Effector memory CD4-positive, alpha-beta T cell (primary cell): ENCODE data around the gene MYO16.

Experiments
- DNase-seq, 3 donors: peaks; one replicate each; pipeline ENCODE4 v3.0.0-alpha.2; 2020
- H3K27ac ChIP-seq: 2 replicates; pipeline ENCODE4 v1.7.0; 2013; ENCODE audit warnings: mild to moderate bottlenecking, low read length, moderate library complexity; ENCODE audit not compliant: insufficient read depth, poor library complexity, severe bottlenecking
- H3K27me3 ChIP-seq: replicated peaks from 2 replicates; pipeline ENCODE4 v1.7.0; 2013; ENCODE audit warnings: mild to moderate bottlenecking, low read length; ENCODE audit not compliant: insufficient read depth, control insufficient read depth, poor library complexity, severe bottlenecking
- H3K36me3 ChIP-seq: 2 replicates; pipeline ENCODE4 v1.7.0; 2013; ENCODE audit warnings: mild to moderate bottlenecking, low read length, moderate library complexity; ENCODE audit not compliant: control insufficient read depth, insufficient read depth
- H3K4me1 ChIP-seq: 2 replicates; pipeline ENCODE4 v1.7.0; 2013; ENCODE audit warnings: low read length, mild to moderate bottlenecking; ENCODE audit not compliant: control insufficient read depth, insufficient read depth, poor library complexity, severe bottlenecking
- H3K4me3 ChIP-seq: 2 replicates; pipeline ENCODE4 v1.7.0; 2013; ENCODE audit warnings: low read length, low read depth, mild to moderate bottlenecking; ENCODE audit not compliant: insufficient read depth, poor library complexity, severe bottlenecking
- H3K9me3 ChIP-seq: 2 replicates; pipeline ENCODE4 v1.7.0; 2013; ENCODE audit warnings: mild to moderate bottlenecking, low read length, moderate library complexity; ENCODE audit not compliant: control insufficient read depth

MYO16 gene

DNA sequence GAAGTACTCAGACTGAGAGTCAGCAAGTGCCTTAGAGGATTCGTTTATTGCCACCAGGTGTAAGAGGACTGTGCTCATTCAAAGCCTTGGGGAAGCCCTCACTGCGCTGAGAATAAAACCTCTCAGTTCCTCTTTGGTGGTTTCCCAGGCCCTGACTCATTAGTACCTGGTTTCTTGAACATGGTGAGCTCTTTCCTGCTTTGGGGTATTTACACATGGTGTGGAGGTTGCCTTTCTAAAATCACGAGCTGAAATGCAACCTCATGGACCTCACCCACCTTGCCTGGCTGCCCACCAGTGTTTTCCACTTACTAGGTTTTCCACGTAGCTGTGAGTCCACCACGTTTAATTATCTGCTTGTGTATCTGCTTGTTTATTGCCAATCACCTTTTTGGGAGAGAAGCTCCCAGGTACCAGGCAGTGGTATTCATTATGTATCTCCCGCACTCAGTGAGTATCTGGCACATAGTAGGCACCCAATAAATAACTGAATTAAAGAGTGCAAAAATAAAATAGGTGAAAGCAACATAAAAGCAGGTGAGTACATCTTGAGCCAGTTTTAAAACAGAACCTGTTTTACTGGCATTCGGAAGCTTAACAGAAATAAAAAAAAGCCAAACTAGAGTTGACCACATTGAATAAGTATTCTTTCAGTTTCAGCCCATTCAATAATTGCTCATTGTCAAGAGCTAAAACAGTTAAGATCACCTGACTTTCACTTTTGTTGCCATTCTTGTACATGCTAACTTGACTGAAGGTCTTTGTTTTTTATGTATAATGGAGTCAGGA lies 533.0 kb downstream of the MYO16 start:
- Histone ChIP-seq H3K4me1 (no peaks in the 10 kb centered on the region), H3K27ac (no peak overlapping the region), H3K36me3 (no peaks in the 10 kb centered on the region), H3K4me3 (no peak overlapping the region), H3K9me3 (no peaks in the 10 kb centered on the region), H3K27me3 (no peaks in the 10 kb centered on the region)
- no peak for DNase-seq

DNA sequence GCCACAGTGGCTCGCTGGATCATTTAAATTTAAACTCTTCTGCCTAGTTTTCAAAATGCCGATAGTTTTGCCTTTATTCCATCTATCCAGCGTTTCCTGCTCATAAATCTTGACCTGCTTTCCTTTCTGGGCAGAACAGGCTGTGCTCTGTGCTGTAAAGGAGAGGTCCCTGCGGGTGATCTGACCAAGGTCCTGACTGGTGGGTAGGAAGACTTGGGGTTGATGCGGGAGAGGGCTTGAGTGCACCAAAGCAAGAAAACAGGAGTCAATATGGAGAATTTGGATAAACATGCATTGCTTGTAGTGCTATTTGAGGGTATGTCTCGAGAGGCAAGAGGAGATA lies 533.6 kb downstream of the MYO16 start:
- H3K4me1 ChIP-seq: no peaks in the 10 kb centered on the region
- no peaks in the 10 kb centered on the region for H3K9me3 ChIP-seq
- H3K36me3 ChIP-seq: no peaks in the 10 kb centered on the region
- no peak overlapping the region for H3K27ac ChIP-seq
- no peaks in the 10 kb centered on the region for H3K27me3 ChIP-seq
- no peak for DNase-seq
- H3K4me3 ChIP-seq: no peak overlapping the region

DNA sequence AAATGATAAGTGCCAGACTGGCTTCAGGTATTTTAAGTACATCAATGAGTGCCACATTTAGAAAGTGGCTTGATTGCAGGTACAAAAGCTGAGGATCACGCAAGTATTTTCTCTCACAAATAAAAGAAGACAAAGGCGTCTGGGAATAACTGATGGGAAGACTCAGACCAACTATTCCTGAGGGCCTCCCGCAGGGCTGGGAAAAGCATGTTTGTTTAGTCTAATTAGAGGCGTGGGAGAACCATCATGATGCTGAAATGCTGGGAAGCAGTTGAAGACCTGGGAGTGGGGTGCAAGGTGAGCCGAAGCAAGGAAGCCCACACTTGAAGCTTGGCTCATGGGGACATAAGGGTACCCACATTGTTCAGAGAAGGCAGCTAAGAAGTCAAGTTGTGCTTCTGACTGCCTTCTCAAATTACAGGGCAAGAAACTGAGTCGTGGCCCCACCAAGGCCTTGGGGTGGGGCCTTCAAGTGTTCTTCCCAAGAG lies 536.0 kb downstream of the MYO16 start:
- no peak overlapping the region for H3K27ac ChIP-seq
- no peaks in the 10 kb centered on the region for H3K4me1 ChIP-seq
- DNase-seq: no peak
- no peaks in the 10 kb centered on the region for H3K9me3 ChIP-seq
- no peak overlapping the region for H3K4me3 ChIP-seq
- no peaks in the 10 kb centered on the region for H3K36me3 ChIP-seq
- no peaks in the 10 kb centered on the region for H3K27me3 ChIP-seq

DNA sequence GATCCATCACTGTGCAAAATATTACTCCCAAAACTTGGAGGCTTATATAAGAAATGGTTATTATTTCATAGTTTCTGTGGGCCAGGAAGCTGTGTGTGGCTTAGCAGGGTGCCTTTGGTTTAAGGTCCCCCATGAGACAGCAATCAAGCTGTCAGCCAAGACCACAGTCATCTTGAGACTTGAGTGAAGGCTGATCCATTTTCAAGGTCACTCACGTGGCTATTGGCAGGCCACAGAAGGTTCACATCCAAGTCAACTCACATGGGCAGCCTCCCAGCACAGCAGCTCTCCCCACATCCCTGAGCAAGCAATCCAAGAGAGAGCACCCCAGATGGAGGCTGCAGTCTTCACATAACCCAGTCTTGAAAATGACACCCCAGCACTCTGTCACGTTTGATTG lies 537.4 kb downstream of the MYO16 start:
- Histone ChIP-seq H3K4me1 (no peaks in the 10 kb centered on the region), H3K27ac (no peak overlapping the region), H3K9me3 (no peaks in the 10 kb centered on the region), H3K27me3 (no peaks in the 10 kb centered on the region), H3K36me3 (no peaks in the 10 kb centered on the region), H3K4me3 (no peak overlapping the region)
- no peak for DNase-seq

DNA sequence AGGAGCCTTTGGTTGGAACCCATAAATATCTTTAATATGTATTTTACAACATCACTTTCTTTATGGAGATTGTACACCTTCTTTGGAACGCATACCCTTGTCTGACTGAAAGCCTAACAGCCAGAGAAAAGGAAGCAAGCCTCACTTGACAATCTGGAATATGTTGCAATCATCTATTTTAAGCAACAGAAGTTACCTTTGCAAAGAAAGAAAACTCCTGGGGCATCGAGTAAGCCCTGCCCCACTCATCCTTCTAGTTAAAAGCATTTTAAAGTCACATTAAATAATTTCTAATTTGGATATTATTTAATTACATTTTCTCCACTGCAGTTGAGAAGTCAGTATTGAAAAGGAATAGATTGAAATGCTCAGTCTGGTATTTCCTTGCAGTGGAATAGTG lies 542.7 kb downstream of the MYO16 start:
- DNase-seq: no peak
- no peaks in the 10 kb centered on the region for H3K27me3 ChIP-seq
- no peaks in the 10 kb centered on the region for H3K36me3 ChIP-seq
- no peaks in the 10 kb centered on the region for H3K4me1 ChIP-seq
- H3K27ac ChIP-seq: no peak overlapping the region
- no peaks in the 10 kb centered on the region for H3K9me3 ChIP-seq
- no peak overlapping the region for H3K4me3 ChIP-seq

- Histone ChIP-seq H3K36me3 (no peaks in the 10 kb centered on the region), H3K27me3 (no peaks in the 10 kb centered on the region), H3K27ac (no peak overlapping the region), H3K4me1 (no peaks in the 10 kb centered on the region), H3K9me3 (no peaks in the 10 kb centered on the region), H3K4me3 (no peak overlapping the region)
- no peak for DNase-seq
Observed at GRCh38 chr13:109175666-109176065, 546.3 kb downstream of the MYO16 start.

DNA sequence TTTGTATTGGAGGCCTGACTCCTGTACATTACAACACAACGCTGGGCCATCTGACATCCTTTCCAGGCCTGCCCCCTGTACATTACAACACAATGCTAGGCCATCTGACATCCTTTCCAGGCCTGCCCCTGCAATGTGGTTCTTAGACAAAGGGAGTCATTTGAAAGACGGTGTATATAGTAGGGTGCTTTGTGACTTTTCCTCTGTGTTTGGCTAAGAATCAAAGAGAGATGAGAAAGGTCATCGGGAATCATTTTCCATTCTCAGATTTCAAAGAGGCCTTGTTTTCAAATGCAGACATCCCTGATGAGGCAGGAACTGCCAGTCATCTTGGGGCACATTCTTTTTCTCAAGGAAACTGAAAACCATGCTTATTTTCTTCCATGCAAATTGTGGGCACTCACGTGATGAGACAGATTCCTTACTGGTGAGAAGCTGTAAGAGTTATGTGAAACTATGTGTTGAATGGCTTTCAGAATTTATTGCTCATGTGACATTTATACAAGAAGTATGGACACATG lies 551.6 kb downstream of the MYO16 start:
- no peaks in the 10 kb centered on the region for H3K36me3 ChIP-seq
- no peak overlapping the region for H3K4me3 ChIP-seq
- H3K27me3 ChIP-seq: no peaks in the 10 kb centered on the region
- DNase-seq: no peak
- no peak overlapping the region for H3K27ac ChIP-seq
- H3K4me1 ChIP-seq: no peaks in the 10 kb centered on the region
- H3K9me3 ChIP-seq: no peaks in the 10 kb centered on the region

GRCh38 chr13:109182777-109183465 lies 553.5 kb downstream of the MYO16 start:
- DNase-seq: no peak
- Histone ChIP-seq H3K36me3 (no peaks in the 10 kb centered on the region), H3K4me3 (no peak overlapping the region)

DNA sequence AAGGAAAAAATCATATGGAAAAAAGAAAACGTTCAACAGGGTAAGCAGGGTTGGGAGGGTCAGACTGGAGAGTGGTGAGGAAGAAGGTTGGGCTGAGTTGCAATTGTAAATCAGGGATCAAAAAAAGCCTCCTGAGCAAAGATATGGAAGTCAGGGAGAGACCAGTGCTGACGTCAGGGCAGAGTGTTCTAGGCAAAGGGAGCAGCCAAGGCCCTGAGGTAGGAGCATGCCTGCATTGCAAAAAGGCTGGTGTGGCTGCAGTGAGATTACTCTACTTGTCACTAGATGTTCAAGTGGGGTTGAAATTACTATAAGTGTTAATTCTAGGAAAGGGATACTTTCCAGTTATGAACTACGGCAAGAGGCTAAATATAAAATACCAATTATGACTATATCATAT lies 562.0 kb downstream of the MYO16 start:
- Histone ChIP-seq H3K9me3 (no peaks in the 10 kb centered on the region), H3K27ac (no peak overlapping the region), H3K36me3 (no peaks in the 10 kb centered on the region), H3K4me3 (no peak overlapping the region), H3K4me1 (no peaks in the 10 kb centered on the region), H3K27me3 (no peaks in the 10 kb centered on the region)
- no peak for DNase-seq

More at GRCh38 chr13:109182777-109183465, 553.5 kb downstream of the MYO16 start:
- H3K9me3 ChIP-seq: no peaks in the 10 kb centered on the region
- no peak overlapping the region for H3K27ac ChIP-seq
- no peaks in the 10 kb centered on the region for H3K4me1 ChIP-seq
- H3K27me3 ChIP-seq: no peaks in the 10 kb centered on the region

DNA sequence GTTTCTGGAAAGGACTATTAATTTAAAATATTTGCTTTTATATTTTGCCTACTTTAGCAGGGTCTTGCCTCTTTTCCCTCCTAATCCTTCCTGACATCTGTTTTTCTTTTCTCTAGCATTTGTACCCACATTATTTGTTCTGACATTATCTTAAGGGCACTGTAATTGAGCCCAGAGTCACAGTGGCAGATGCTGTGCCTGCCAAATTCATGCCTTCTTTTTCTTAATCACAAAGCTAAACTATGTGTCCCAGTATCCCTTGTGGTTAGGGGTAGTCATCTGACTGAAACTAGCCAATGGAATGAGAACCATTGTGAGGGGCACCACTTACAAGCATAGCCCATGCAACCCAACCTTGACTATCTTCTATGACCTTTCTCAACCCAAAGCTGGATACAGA lies 562.9 kb downstream of the MYO16 start:
- no peak for DNase-seq
- Histone ChIP-seq H3K9me3 (no peaks in the 10 kb centered on the region), H3K36me3 (no peaks in the 10 kb centered on the region)

More for the DNA sequence above, 562.9 kb downstream of the MYO16 start:
- Histone ChIP-seq H3K4me1 (no peaks in the 10 kb centered on the region), H3K4me3 (no peak overlapping the region), H3K27ac (no peak overlapping the region), H3K27me3 (no peaks in the 10 kb centered on the region)
